GM23338 (cell line): ENCODE results near the gene GAK. TPM values are rescaled to one million over a fixed set of nuclear protein-coding genes. Genes with fewer than 3 reads are reported as not detected.

Experiments used
- CREB1 ChIP-seq: fragments of 250-450 bp; sonication (Bioruptor Pico); IDR thresholded peaks from 2 replicates; pipeline ENCODE4 v1.5.0; 2020; ENCODE audit warnings: low read depth, mild to moderate bottlenecking, moderate library complexity
- EZH2 ChIP-seq: fragments of 200-600 bp; sonication (generic); IDR thresholded peaks from one replicate; pipeline ENCODE4 v1.8.0; 2017; ENCODE audit warnings: antibody characterized with exemption, mild to moderate bottlenecking, low read depth; ENCODE audit not compliant: unreplicated experiment
- EZH2phosphoT487 ChIP-seq: fragments of 200-600 bp; sonication (generic); IDR thresholded peaks from one replicate; pipeline ENCODE4 v1.8.1; 2018; ENCODE audit warnings: antibody characterized with exemption; ENCODE audit not compliant: unreplicated experiment
- JUNB ChIP-seq: IDR thresholded peaks from one replicate; pipeline ENCODE4 v1.6.1; 2016; ENCODE audit warnings: antibody characterized with exemption; ENCODE audit not compliant: unreplicated experiment
- POLR2AphosphoS5 ChIP-seq: IDR thresholded peaks from 2 replicates; pipeline ENCODE4 v1.6.1; 2016; ENCODE audit warnings: antibody characterized with exemption, low read depth
- REST ChIP-seq: IDR thresholded peaks from one replicate; pipeline ENCODE4 v1.6.1; 2018; ENCODE audit warnings: antibody characterized with exemption; ENCODE audit not compliant: unreplicated experiment
- STAT1 ChIP-seq: IDR thresholded peaks from one replicate; pipeline ENCODE4 v1.6.1; 2016; ENCODE audit warnings: antibody characterized with exemption; ENCODE audit not compliant: unreplicated experiment
- ZNF114 ChIP-seq: fragments of 250-450 bp; sonication (Bioruptor Pico); IDR thresholded peaks from 2 replicates; pipeline ENCODE4 v1.5.0; 2020; ENCODE audit warnings: mild to moderate bottlenecking, moderate library complexity
- ZNF462 ChIP-seq: fragments of 250-450 bp; sonication (Bioruptor Pico); IDR thresholded peaks from 2 replicates; pipeline ENCODE4 v1.5.0; 2020; ENCODE audit warnings: mild to moderate bottlenecking, moderate library complexity
- polyA plus RNA-seq: library from polyadenylated mRNA; unstranded; fragments of >200 nt; fragmentation: Nextera tagmentation; extraction: Ambion mirVana; gene quantifications from 2 replicates; pipeline ENCODE4 v1.2.1, GENCODE V29; 2016
- total RNA-seq: library from RNA; depleted of rRNA; stranded (reverse); fragments of >200 nt; shearing (Covaris generic); gene quantifications from 2 replicates; pipeline ENCODE4 v1.2.3, GENCODE V29; 2014

Gene GAK
- total and polyA plus RNA-seq, 2 experiments from 2014 or later = 48.5 to 124 TPM

- TF ChIP-seq ZNF462 (no peak), CREB1 (no peak), EZH2 (no peak), POLR2AphosphoS5 (no peak), REST (no peak), JUNB (no peak), EZH2phosphoT487 (no peak), ZNF114 (CRISPR knock-in tag) (no peak), STAT1 (no peak)
Measured at GRCh38 chr4:915041-915474, 17.1 kb downstream of the GAK start (continued).
